Smooth muscle cell (in vitro differentiated cells): ENCODE data around the gene MEIKIN. TPM values are rescaled to one million over a fixed set of nuclear protein-coding genes. Genes with fewer than 3 reads are reported as not detected.

Experiments
- DNase-seq: peaks from one replicate; lab custom pipeline; 2025; ENCODE audit not compliant: unreplicated experiment; lab: John Stamatoyannopoulos, UW
- H2AFZ ChIP-seq: fragments of 200-600 bp; sonication (generic); 2 replicates; pipeline ENCODE4 v1.6.0; 2016; ENCODE audit warnings: antibody characterized with exemption, low read depth, mild to moderate bottlenecking
- H3F3A ChIP-seq: fragments of 200-600 bp; sonication (generic); 2 replicates; pipeline ENCODE4 v1.6.0; 2017; ENCODE audit warnings: antibody characterized with exemption, low read depth
- H3K27ac ChIP-seq: fragments of 200-600 bp; sonication (generic); 2 replicates; pipeline ENCODE4 v1.5.1; 2016; ENCODE audit warnings: low read depth, mild to moderate bottlenecking
- H3K27me3 ChIP-seq: fragments of 200-600 bp; sonication (generic); 2 replicates; pipeline ENCODE4 v1.6.1; 2016; ENCODE audit warnings: low read depth, mild to moderate bottlenecking
- H3K36me3 ChIP-seq: fragments of 200-600 bp; sonication (generic); 2 replicates; pipeline ENCODE4 v1.5.1; 2016; ENCODE audit warnings: low read depth
- H3K4me1 ChIP-seq: fragments of 200-600 bp; sonication (generic); 2 replicates; pipeline ENCODE4 v1.5.1; 2016; ENCODE audit warnings: low read depth
- H3K4me2 ChIP-seq: fragments of 200-600 bp; sonication (generic); 2 replicates; pipeline ENCODE4 v1.6.0; 2016; ENCODE audit warnings: mild to moderate bottlenecking
- H3K4me3 ChIP-seq: fragments of 200-600 bp; sonication (generic); 2 replicates; pipeline ENCODE4 v1.5.1; 2016; ENCODE audit warnings: mild to moderate bottlenecking
- H3K79me2 ChIP-seq: fragments of 200-600 bp; sonication (generic); 2 replicates; pipeline ENCODE4 v1.6.0; 2016; ENCODE audit warnings: low read depth, mild to moderate bottlenecking
- H3K9ac ChIP-seq: fragments of 200-600 bp; sonication (generic); 2 replicates; pipeline ENCODE4 v1.6.0; 2016; ENCODE audit warnings: low read depth
- H3K9me3 ChIP-seq: fragments of 200-600 bp; sonication (generic); replicated peaks from 2 replicates; pipeline ENCODE4 v1.5.1; 2016; ENCODE audit warnings: low read depth
- H4K20me1 ChIP-seq: fragments of 200-600 bp; sonication (generic); 2 replicates; pipeline ENCODE4 v1.6.0; 2016; ENCODE audit warnings: low read depth
- WGBS: methylation state at CpG from one replicate; pipeline ENCODE4 v1.1.7; 2016; ENCODE audit warnings: low lambda C conversion rate; 5-methylcytosine and 5-hydroxymethylcytosine counted together
- polyA plus RNA-seq: library from polyadenylated mRNA; unstranded; fragments of >200 nt; fragmentation: Nextera tagmentation; extraction: Ambion mirVana; gene quantifications from 2 replicates; pipeline ENCODE4 v1.2.1, GENCODE V29; 2016
- total RNA-seq: library from RNA; depleted of rRNA; stranded (reverse); fragments of >200 nt; gene quantifications from 2 replicates; pipeline ENCODE4 v1.2.3, GENCODE V29; 2014
- TF ChIP-seq, protein P1 (sequence below): fragments of 200-600 bp; sonication (generic); IDR thresholded peaks from 2 replicates; pipeline ENCODE4 v1.5.1; 2017; ENCODE audit warnings: borderline replicate concordance, mild to moderate bottlenecking, antibody characterized with exemption; ENCODE audit not compliant: insufficient read depth, poor library complexity, severe bottlenecking

MEIKIN gene
- total and polyA plus RNA-seq, 2 experiments from 2014 or later = not detected

GRCh38 chr5:131979816-131980215, 34.4 kb upstream of the MEIKIN start:
- no peaks in the 10 kb centered on the region for H3K27me3 ChIP-seq
- 97% methylated on average over 4 of the region's 4 CpGs for WGBS
- TF ChIP-seq, protein P1, sequence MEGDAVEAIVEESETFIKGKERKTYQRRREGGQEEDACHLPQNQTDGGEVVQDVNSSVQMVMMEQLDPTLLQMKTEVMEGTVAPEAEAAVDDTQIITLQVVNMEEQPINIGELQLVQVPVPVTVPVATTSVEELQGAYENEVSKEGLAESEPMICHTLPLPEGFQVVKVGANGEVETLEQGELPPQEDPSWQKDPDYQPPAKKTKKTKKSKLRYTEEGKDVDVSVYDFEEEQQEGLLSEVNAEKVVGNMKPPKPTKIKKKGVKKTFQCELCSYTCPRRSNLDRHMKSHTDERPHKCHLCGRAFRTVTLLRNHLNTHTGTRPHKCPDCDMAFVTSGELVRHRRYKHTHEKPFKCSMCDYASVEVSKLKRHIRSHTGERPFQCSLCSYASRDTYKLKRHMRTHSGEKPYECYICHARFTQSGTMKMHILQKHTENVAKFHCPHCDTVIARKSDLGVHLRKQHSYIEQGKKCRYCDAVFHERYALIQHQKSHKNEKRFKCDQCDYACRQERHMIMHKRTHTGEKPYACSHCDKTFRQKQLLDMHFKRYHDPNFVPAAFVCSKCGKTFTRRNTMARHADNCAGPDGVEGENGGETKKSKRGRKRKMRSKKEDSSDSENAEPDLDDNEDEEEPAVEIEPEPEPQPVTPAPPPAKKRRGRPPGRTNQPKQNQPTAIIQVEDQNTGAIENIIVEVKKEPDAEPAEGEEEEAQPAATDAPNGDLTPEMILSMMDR = no peak
- H3K79me2 ChIP-seq = no peaks in the 10 kb centered on the region
- no peaks in the 10 kb centered on the region for H3K4me1 ChIP-seq
- DNase-seq = no peak
- H3K9me3 ChIP-seq = no peaks in the 10 kb centered on the region
- H3K9ac ChIP-seq = no peak overlapping the region
- H3K27ac ChIP-seq = no peak overlapping the region
- no peaks in the 10 kb centered on the region for H4K20me1 ChIP-seq
- no peak overlapping the region for H3K4me2 ChIP-seq
- no peaks in the 10 kb centered on the region for H3F3A ChIP-seq
- no peak overlapping the region for H2AFZ ChIP-seq
- no peak overlapping the region for H3K4me3 ChIP-seq
- no peaks in the 10 kb centered on the region for H3K36me3 ChIP-seq

DNA sequence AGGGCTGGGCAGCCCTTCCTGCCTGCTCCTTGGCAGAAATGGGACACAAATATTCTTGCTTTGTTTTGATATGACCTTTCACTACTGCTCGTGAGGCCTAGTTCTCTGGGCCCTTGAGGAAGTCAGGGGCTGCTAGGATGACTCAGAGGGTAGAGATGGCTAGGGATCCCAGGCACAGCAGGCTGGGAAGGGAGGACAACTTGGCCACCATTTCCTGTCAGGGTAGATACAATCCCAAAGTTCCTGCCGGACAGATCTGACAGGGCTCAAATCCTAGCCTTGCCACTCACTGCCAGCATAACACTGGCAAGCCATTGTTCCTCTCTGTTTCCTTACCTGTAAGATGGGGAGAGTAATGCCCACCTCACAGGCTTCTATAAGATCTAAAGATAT, 31.7 kb upstream of the MEIKIN start:
- Histone ChIP-seq H2AFZ (no peak overlapping the region), H3K9ac (no peak overlapping the region), H3K9me3 (no peaks in the 10 kb centered on the region), H3K4me2 (no peak overlapping the region), H3K4me3 (no peak overlapping the region), H3K79me2 (no peaks in the 10 kb centered on the region), H3K4me1 (no peaks in the 10 kb centered on the region), H4K20me1 (no peaks in the 10 kb centered on the region), H3K27ac (no peak overlapping the region), H3F3A (no peaks in the 10 kb centered on the region), H3K27me3 (no peaks in the 10 kb centered on the region), H3K36me3 (no peaks in the 10 kb centered on the region)
- no peak for DNase-seq
- WGBS = 58% methylated on average over 2 of the region's 2 CpGs
- TF ChIP-seq, protein P1 = no peak

GRCh38 chr5:131976414-131977211, 31.1 kb upstream of the MEIKIN start:
- Histone ChIP-seq H3K9ac (no peak overlapping the region), H4K20me1 (no peaks in the 10 kb centered on the region), H2AFZ (no peak overlapping the region), H3K4me1 (no peaks in the 10 kb centered on the region), H3K27me3 (no peaks in the 10 kb centered on the region), H3K4me2 (no peak overlapping the region), H3F3A (no peaks in the 10 kb centered on the region), H3K9me3 (no peaks in the 10 kb centered on the region), H3K36me3 (no peaks in the 10 kb centered on the region), H3K4me3 (no peak overlapping the region), H3K27ac (no peak overlapping the region), H3K79me2 (no peaks in the 10 kb centered on the region)
- 95% methylated on average over 6 of the region's 6 CpGs for WGBS
- DNase-seq = no peak
- TF ChIP-seq, protein P1 = no peak
